SH-SY5Y (cell line): ENCODE results near the gene RXRA.

Experiments
- GATA2 ChIP-seq: IDR thresholded peaks from 2 replicates; pipeline ENCODE4 v1.6.1; 2011; ENCODE audit warnings: mild to moderate bottlenecking, low read depth, low read length
- GATA3 ChIP-seq: IDR thresholded peaks from 2 replicates; pipeline ENCODE4 v1.6.1; 2011; ENCODE audit warnings: low read depth, mild to moderate bottlenecking, low read length, moderate library complexity

DNA sequence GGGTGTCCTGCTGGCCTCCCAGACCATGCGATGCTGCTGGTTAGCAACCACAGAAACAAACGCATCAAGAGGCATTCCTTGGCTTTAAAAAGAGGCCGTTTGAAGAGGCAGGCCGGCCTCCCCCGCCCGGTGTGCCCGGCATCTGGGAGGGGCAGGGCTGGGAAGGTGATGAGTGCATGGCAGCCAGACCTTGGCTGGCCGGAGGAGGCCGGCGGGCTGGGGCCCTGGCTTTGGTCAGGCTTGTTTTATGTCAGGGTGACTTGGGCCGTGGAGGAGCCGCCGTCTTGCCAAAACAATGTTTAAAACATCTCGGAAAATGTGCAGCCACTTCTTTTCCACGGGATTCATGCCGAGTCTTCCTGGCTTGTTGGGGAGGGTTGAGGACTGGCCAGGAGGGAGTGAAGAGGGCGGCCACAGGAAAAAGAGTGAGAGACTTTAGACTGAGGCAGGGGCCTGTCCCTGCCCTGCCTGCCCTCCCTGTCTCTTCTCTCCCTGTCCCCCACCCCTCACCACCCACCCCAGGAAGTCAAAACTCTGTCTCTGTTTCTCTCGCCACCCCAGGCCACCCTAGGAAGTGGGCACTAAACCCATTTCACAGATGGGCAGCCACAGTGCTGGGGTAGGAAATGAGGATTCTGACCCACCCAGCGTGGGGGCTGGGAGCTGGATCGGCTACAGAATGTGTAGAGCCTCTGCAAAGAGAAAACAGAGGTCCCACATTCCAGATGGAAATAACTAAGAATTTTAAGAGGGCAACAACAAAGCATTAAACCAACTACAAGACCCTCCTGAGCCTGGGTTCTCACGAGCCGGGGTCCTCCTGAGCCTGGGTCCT is 143.0 kb downstream of the RXRA start:
- TF ChIP-seq GATA3 (no peak), GATA2 (no peak)
